Measurements from ENCODE around the gene SLC19A3.

Gene SLC19A3

GRCh38 chr2:227716501-227716900 lies 1.3 kb downstream of the SLC19A3 start:
- no CpG with 5 or more reads among the region's 2 CpGs for WGBS, 2 donors (ENCODE audit: extremely low coverage in 2 of 2, insufficient read length in 2 of 2, insufficient replicate concordance in 1 of 2)
- H3K79me1 ChIP-seq (ENCODE audit: low read depth, low read length) = no peaks in the 10 kb centered on the region

GRCh38 chr2:227713291-227713690 lies 4.5 kb downstream of the SLC19A3 start:
- Histone ChIP-seq H3K9ac (ENCODE audit: low read depth, low read length, poor library complexity) (no peak overlapping the region), H3K4me3 (ENCODE audit: low read length in 2 of 2) (no peak overlapping the region), H2BK5ac (ENCODE audit: low read length) (no peak overlapping the region), H2AFZ (ENCODE audit: low read length) (no peak overlapping the region), H4K91ac (ENCODE audit: low read depth, low read length, poor library complexity) (no peak overlapping the region), H4K8ac (ENCODE audit: low read depth, low read length) (no peak overlapping the region), H3K23ac (ENCODE audit: low read depth, low read length, poor library complexity) (no peak overlapping the region), H3K9me3 (replicated peaks in 1 of 2; ENCODE audit: control insufficient read depth in 2 of 2, insufficient read depth in 1 of 2, low read depth in 1 of 2, low read length in 2 of 2) (no peaks in the 10 kb centered on the region), H3K27me3 (ENCODE audit: control insufficient read depth in 3 of 3, insufficient read depth in 3 of 3, low read depth in 1 of 3, low read length in 3 of 3) (peaks cover 0 to 19% (median 7%) of the 10 kb centered on the region in 3 experiments), H2BK120ac (ENCODE audit: low read depth, low read length) (no peak overlapping the region), H3K4me2 (ENCODE audit: insufficient read depth, low read length, poor library complexity, severe bottlenecking) (no peak overlapping the region), H3K4me1 (ENCODE audit: control insufficient read depth in 2 of 2, insufficient read depth in 1 of 2, low read depth in 1 of 2, low read length in 2 of 2) (no peaks in the 10 kb centered on the region), H2AK5ac (ENCODE audit: low read depth, low read length) (no peak overlapping the region), H3K18ac (ENCODE audit: low read length) (no peak overlapping the region), H3K14ac (ENCODE audit: low read length) (no peak overlapping the region), H3K4ac (ENCODE audit: low read length) (no peak overlapping the region), H2BK12ac (ENCODE audit: low read length) (no peak overlapping the region), H3K79me1 (ENCODE audit: low read depth, low read length) (no peaks in the 10 kb centered on the region), H3K36me3 (replicated peaks in 1 of 2; ENCODE audit: control insufficient read depth in 2 of 2, insufficient read depth in 2 of 2, low read length in 2 of 2) (no peaks in the 10 kb centered on the region), H2BK15ac (ENCODE audit: low read length) (no peak overlapping the region), H3K27ac (replicated peaks; ENCODE audit: low read length) (no peak overlapping the region)
- DNase-seq (ENCODE audit: low spot score) = no peak
- WGBS, 2 donors (ENCODE audit: extremely low coverage in 2 of 2, insufficient read length in 2 of 2, insufficient replicate concordance in 1 of 2) = no CpG with 5 or more reads among the region's 1 CpG

More at GRCh38 chr2:227716501-227716900, 1.3 kb downstream of the SLC19A3 start:
- H3K4me1 ChIP-seq (ENCODE audit: control insufficient read depth in 2 of 2, insufficient read depth in 1 of 2, low read depth in 1 of 2, low read length in 2 of 2) = no peaks in the 10 kb centered on the region
- H3K23ac ChIP-seq (ENCODE audit: low read depth, low read length, poor library complexity) = no peak overlapping the region
- H2AFZ ChIP-seq (ENCODE audit: low read length) = no peak overlapping the region
- H2BK5ac ChIP-seq (ENCODE audit: low read length) = no peak overlapping the region
- peaks cover 0 to 19% (median 7%) of the 10 kb centered on the region in 3 experiments for H3K27me3 ChIP-seq (ENCODE audit: control insufficient read depth in 3 of 3, insufficient read depth in 3 of 3, low read depth in 1 of 3, low read length in 3 of 3)
- H3K4ac ChIP-seq (ENCODE audit: low read length) = no peak overlapping the region
- no peak overlapping the region for H2BK12ac ChIP-seq (ENCODE audit: low read length)
- no peak overlapping the region for H3K4me2 ChIP-seq (ENCODE audit: insufficient read depth, low read length, poor library complexity, severe bottlenecking)
- H2BK120ac ChIP-seq (ENCODE audit: low read depth, low read length) = no peak overlapping the region
- no peak overlapping the region for H2AK5ac ChIP-seq (ENCODE audit: low read depth, low read length)
- no peaks in the 10 kb centered on the region for H3K36me3 ChIP-seq (replicated peaks in 1 of 2; ENCODE audit: control insufficient read depth in 2 of 2, insufficient read depth in 2 of 2, low read length in 2 of 2)
- H3K9me3 ChIP-seq (replicated peaks in 1 of 2; ENCODE audit: control insufficient read depth in 2 of 2, insufficient read depth in 1 of 2, low read depth in 1 of 2, low read length in 2 of 2) = no peaks in the 10 kb centered on the region
- H3K4me3 ChIP-seq (ENCODE audit: low read length in 2 of 2) = no peak overlapping the region
- H3K18ac ChIP-seq (ENCODE audit: low read length) = no peak overlapping the region
- H3K9ac ChIP-seq (ENCODE audit: low read depth, low read length, poor library complexity) = no peak overlapping the region
- DNase-seq (ENCODE audit: low spot score) = no peak
- no peak overlapping the region for H3K27ac ChIP-seq (replicated peaks; ENCODE audit: low read length)
- H4K8ac ChIP-seq (ENCODE audit: low read depth, low read length) = no peak overlapping the region
- H2BK15ac ChIP-seq (ENCODE audit: low read length) = no peak overlapping the region
- H4K91ac ChIP-seq (ENCODE audit: low read depth, low read length, poor library complexity) = no peak overlapping the region
- no peak overlapping the region for H3K14ac ChIP-seq (ENCODE audit: low read length)

- no peaks in the 10 kb centered on the region for H3K27me3 ChIP-seq (ENCODE audit: control insufficient read depth in 3 of 3, insufficient read depth in 3 of 3, low read depth in 1 of 3, low read length in 3 of 3)
- no peak overlapping the region for H3K18ac ChIP-seq (ENCODE audit: low read length)
- H3K14ac ChIP-seq (ENCODE audit: low read length) = no peak overlapping the region
- H4K91ac ChIP-seq (ENCODE audit: low read depth, low read length, poor library complexity) = no peak overlapping the region
- no peak overlapping the region for H2BK120ac ChIP-seq (ENCODE audit: low read depth, low read length)
- no peak overlapping the region for H3K9ac ChIP-seq (ENCODE audit: low read depth, low read length, poor library complexity)
- H4K8ac ChIP-seq (ENCODE audit: low read depth, low read length) = no peak overlapping the region
- H2BK5ac ChIP-seq (ENCODE audit: low read length) = no peak overlapping the region
- H3K36me3 ChIP-seq (replicated peaks in 1 of 2; ENCODE audit: control insufficient read depth in 2 of 2, insufficient read depth in 2 of 2, low read length in 2 of 2) = no peaks in the 10 kb centered on the region
- DNase-seq (ENCODE audit: low spot score) = no peak
- no peak overlapping the region for H2AK5ac ChIP-seq (ENCODE audit: low read depth, low read length)
- no peak overlapping the region for H3K4ac ChIP-seq (ENCODE audit: low read length)
- no peak overlapping the region for H3K4me2 ChIP-seq (ENCODE audit: insufficient read depth, low read length, poor library complexity, severe bottlenecking)
- H3K23ac ChIP-seq (ENCODE audit: low read depth, low read length, poor library complexity) = no peak overlapping the region
- H2AFZ ChIP-seq (ENCODE audit: low read length) = no peak overlapping the region
- H3K27ac ChIP-seq (replicated peaks; ENCODE audit: low read length) = no peak overlapping the region
- no peak overlapping the region for H2BK15ac ChIP-seq (ENCODE audit: low read length)
- no peak overlapping the region for H3K4me3 ChIP-seq (ENCODE audit: low read length in 2 of 2)
- H3K9me3 ChIP-seq (replicated peaks in 1 of 2; ENCODE audit: control insufficient read depth in 2 of 2, insufficient read depth in 1 of 2, low read depth in 1 of 2, low read length in 2 of 2) = no peaks in the 10 kb centered on the region
- H3K4me1 ChIP-seq (ENCODE audit: control insufficient read depth in 2 of 2, insufficient read depth in 1 of 2, low read depth in 1 of 2, low read length in 2 of 2) = peaks cover 0 to 2% of the 10 kb centered on the region in 2 donors
- H2BK12ac ChIP-seq (ENCODE audit: low read length) = no peak overlapping the region
- H3K79me1 ChIP-seq (ENCODE audit: low read depth, low read length) = no peaks in the 10 kb centered on the region
- WGBS, 2 donors (ENCODE audit: extremely low coverage in 2 of 2, insufficient read length in 2 of 2, insufficient replicate concordance in 1 of 2) = no CpG with 5 or more reads among the region's 7 CpGs
Observed at GRCh38 chr2:227710986-227711385, 6.8 kb downstream of the SLC19A3 start.

GRCh38 chr2:227707390-227707789 lies 10.4 kb downstream of the SLC19A3 start:
- H3K27me3 ChIP-seq (ENCODE audit: control insufficient read depth in 3 of 3, insufficient read depth in 3 of 3, low read depth in 1 of 3, low read length in 3 of 3) = no peaks in the 10 kb centered on the region
- H2BK12ac ChIP-seq (ENCODE audit: low read length) = no peak overlapping the region
- no peak overlapping the region for H2BK15ac ChIP-seq (ENCODE audit: low read length)
- no peaks in the 10 kb centered on the region for H3K79me1 ChIP-seq (ENCODE audit: low read depth, low read length)
- no CpG with 5 or more reads among the region's 6 CpGs for WGBS, 2 donors (ENCODE audit: extremely low coverage in 2 of 2, insufficient read length in 2 of 2, insufficient replicate concordance in 1 of 2)
- no peaks in the 10 kb centered on the region for H3K9me3 ChIP-seq (replicated peaks in 1 of 2; ENCODE audit: control insufficient read depth in 2 of 2, insufficient read depth in 1 of 2, low read depth in 1 of 2, low read length in 2 of 2)
- H3K4me3 ChIP-seq (ENCODE audit: low read length in 2 of 2) = no peak overlapping the region
- H2AFZ ChIP-seq (ENCODE audit: low read length) = no peak overlapping the region
- no peak overlapping the region for H3K23ac ChIP-seq (ENCODE audit: low read depth, low read length, poor library complexity)
- H4K8ac ChIP-seq (ENCODE audit: low read depth, low read length) = no peak overlapping the region
- no peak overlapping the region for H3K27ac ChIP-seq (replicated peaks; ENCODE audit: low read length)
- no peak for DNase-seq (ENCODE audit: low spot score)
- no peak overlapping the region for H3K4me2 ChIP-seq (ENCODE audit: insufficient read depth, low read length, poor library complexity, severe bottlenecking)
- H3K9ac ChIP-seq (ENCODE audit: low read depth, low read length, poor library complexity) = no peak overlapping the region
- no peak overlapping the region for H2BK120ac ChIP-seq (ENCODE audit: low read depth, low read length)
- no peak overlapping the region for H3K4ac ChIP-seq (ENCODE audit: low read length)
- no peak overlapping the region for H2AK5ac ChIP-seq (ENCODE audit: low read depth, low read length)
- no peak overlapping the region for H4K91ac ChIP-seq (ENCODE audit: low read depth, low read length, poor library complexity)
- H3K18ac ChIP-seq (ENCODE audit: low read length) = no peak overlapping the region
- H3K14ac ChIP-seq (ENCODE audit: low read length) = no peak overlapping the region
- H3K36me3 ChIP-seq (replicated peaks in 1 of 2; ENCODE audit: control insufficient read depth in 2 of 2, insufficient read depth in 2 of 2, low read length in 2 of 2) = no peaks in the 10 kb centered on the region
- peaks cover 0 to 2% of the 10 kb centered on the region in 2 donors for H3K4me1 ChIP-seq (ENCODE audit: control insufficient read depth in 2 of 2, insufficient read depth in 1 of 2, low read depth in 1 of 2, low read length in 2 of 2)
- H2BK5ac ChIP-seq (ENCODE audit: low read length) = no peak overlapping the region

Data from neuronal stem cell (in vitro differentiated cells).